SK-N-MC (cell line): ENCODE measurements around the gene ROPN1L.
A peak's percentile ranks its signal among the peaks of the same experiment; 100 is the strongest.

ENCODE experiments used
- DNase-seq: peaks from one replicate; pipeline ENCODE4 v3.0.0-alpha.2; 2011; ENCODE audit warnings: low read depth, low spot score
- H3K27ac ChIP-seq: fragments of 200-600 bp; sonication (generic); 2 replicates; pipeline ENCODE4 v1.5.1; 2016; ENCODE audit warnings: mixed run types
- H3K36me3 ChIP-seq: fragments of 200-600 bp; sonication (generic); 2 replicates; pipeline ENCODE4 v1.6.1; 2017; ENCODE audit warnings: antibody characterized with exemption, low read length, mixed read lengths; ENCODE audit not compliant: insufficient read depth
- H3K4me3 ChIP-seq: fragments of 200-600 bp; sonication (generic); 2 replicates; pipeline ENCODE4 v1.5.1; 2016
- H3K9ac ChIP-seq: fragments of 200-600 bp; sonication (generic); 2 replicates; pipeline ENCODE4 v1.8.0; 2017; ENCODE audit warnings: mixed run types, mixed read lengths; ENCODE audit not compliant: insufficient read length
- H3K9me3 ChIP-seq: fragments of 200-600 bp; sonication (generic); 2 replicates; pipeline ENCODE4 v1.6.1; 2017; ENCODE audit warnings: low read depth, mild to moderate bottlenecking, antibody characterized with exemption, low read length, moderate library complexity, mixed read lengths
- EZH2 ChIP-seq: fragments of 200-600 bp; sonication (generic); IDR thresholded peaks from one replicate; pipeline ENCODE4 v1.6.1; 2017; ENCODE audit warnings: antibody characterized with exemption
- FOXP2 ChIP-seq: optimal IDR thresholded peaks from 2 replicates; pipeline ENCODE3; 2011; ENCODE audit warnings: mild to moderate bottlenecking, moderate library complexity; ENCODE audit not compliant: insufficient read depth; ENCODE audit errors: extremely low read length, control extremely low read depth
- POLR2AphosphoS5 ChIP-seq: IDR thresholded peaks from 2 replicates; pipeline ENCODE4 v1.6.1; 2012; ENCODE audit warnings: mild to moderate bottlenecking, low read depth, low read length, borderline replicate concordance

The ROPN1L gene

DNA sequence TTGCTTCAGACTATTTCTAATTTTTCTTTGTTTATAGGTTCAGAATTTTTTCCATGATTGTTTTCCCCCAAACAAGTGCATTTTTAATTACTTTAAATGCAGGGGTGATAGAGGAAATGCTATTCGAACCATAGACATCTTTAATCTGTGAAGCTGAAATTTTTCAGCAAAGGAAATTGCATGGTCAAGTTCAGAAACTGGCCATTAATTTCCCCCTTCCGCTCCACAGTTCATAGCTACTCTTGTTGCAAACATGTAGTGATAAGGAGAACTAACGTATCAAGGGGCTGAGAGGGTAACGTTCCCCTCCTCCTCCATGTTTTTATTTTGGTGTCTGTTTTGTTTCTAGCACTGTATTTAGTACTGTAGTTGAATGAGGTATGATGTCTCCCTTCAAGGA lies 3.4 kb upstream of the ROPN1L start:
- Histone ChIP-seq H3K4me3 (no peak overlapping the region), H3K9me3 (no peaks in the 10 kb centered on the region), H3K36me3 (peaks cover 27% of the 10 kb centered on the region), H3K9ac (no peak overlapping the region), H3K27ac (no peak overlapping the region)
- no peak for DNase-seq
- TF ChIP-seq FOXP2, result no peak
- TF ChIP-seq EZH2, result no peak
- TF ChIP-seq POLR2AphosphoS5, result no peak

- Histone ChIP-seq H3K36me3 (peaks cover 15% of the 10 kb centered on the region), H3K9me3 (no peaks in the 10 kb centered on the region), H3K27ac (peak overlapping the region; percentile 56), H3K9ac (no peak overlapping the region), H3K4me3 (no peak overlapping the region)
- no peak for DNase-seq
- TF ChIP-seq FOXP2 (no peak), POLR2AphosphoS5 (no peak), EZH2 (no peak)
Measured at GRCh38 chr5:10439692-10440091, 2.0 kb upstream of the ROPN1L start.

- peaks cover 9% of the 10 kb centered on the region; the same call in 1 of the 2 replicates for H3K36me3 ChIP-seq
- TF ChIP-seq FOXP2 (no peak), POLR2AphosphoS5 (no peak), EZH2 (no peak)
- DNase-seq, result no peak
- H3K9ac ChIP-seq, result no peak overlapping the region
- no peak overlapping the region for H3K4me3 ChIP-seq
- H3K27ac ChIP-seq, result peak overlapping the region; percentile 56; the same call in 1 of the 2 replicates
- no peaks in the 10 kb centered on the region for H3K9me3 ChIP-seq
Measured at GRCh38 chr5:10440367-10440990, 1.2 kb upstream of the ROPN1L start.

DNA sequence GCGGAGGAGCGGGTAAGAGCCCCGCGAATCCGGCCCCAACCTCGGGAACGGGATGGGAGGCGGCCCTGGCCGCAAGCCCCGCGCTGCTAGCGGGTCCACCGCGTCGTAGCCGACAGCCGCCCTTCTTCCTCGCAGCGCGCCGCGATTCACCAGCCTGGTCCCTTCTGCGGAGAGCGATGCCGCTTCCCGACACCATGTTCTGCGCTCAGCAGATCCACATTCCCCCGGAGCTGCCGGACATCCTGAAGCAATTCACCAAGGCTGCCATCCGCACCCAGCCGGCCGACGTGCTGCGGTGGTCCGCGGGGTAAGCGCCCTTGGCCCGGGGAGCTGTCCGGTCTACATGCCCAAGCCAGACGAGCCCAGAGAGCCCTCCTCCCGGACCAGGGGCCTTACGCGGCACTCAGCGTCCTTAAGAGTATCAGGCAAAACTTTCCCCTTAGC lies 335 bp downstream of the ROPN1L start:
- H3K9me3 ChIP-seq, result no peaks in the 10 kb centered on the region
- no peak overlapping the region for H3K27ac ChIP-seq
- H3K36me3 ChIP-seq, result peaks cover 9% of the 10 kb centered on the region; the same call in 1 of the 2 replicates
- TF ChIP-seq POLR2AphosphoS5, result no peak
- TF ChIP-seq FOXP2, result no peak
- TF ChIP-seq EZH2, result no peak
- peak overlapping the region; percentile 12 for H3K9ac ChIP-seq
- no peak for DNase-seq
- peak overlapping the region; percentile 89 for H3K4me3 ChIP-seq

DNA sequence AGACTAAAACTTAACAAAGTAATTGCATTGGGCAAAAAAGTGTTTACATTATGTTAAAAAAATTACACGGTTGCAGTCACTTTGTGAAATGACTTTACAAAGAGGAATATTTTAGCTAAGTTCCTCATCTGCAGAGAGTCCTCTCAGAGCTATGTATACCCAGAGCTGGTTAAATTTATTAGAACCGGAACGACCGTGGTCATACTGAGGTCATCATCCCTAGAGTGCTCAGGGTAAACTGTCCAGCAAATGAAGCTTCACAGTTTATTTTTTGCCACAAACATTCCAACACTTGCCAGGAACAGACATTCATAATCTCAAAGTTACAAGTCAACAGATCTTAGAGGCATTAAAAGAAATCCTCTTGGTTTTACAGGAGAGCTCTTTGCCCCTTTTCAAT lies 897 bp downstream of the ROPN1L start:
- Histone ChIP-seq H3K9ac (no peak overlapping the region), H3K4me3 (no peak overlapping the region; the same call in 1 of the 2 replicates), H3K36me3 (peaks cover 9% of the 10 kb centered on the region; the same call in 1 of the 2 replicates), H3K9me3 (no peaks in the 10 kb centered on the region), H3K27ac (no peak overlapping the region)
- DNase-seq, result no peak
- no peak for TF ChIP-seq EZH2
- no peak for TF ChIP-seq POLR2AphosphoS5
- TF ChIP-seq FOXP2, result no peak

GRCh38 chr5:10445352-10445751 lies 3.7 kb downstream of the ROPN1L start:
- H3K9ac ChIP-seq, result no peak overlapping the region

DNA sequence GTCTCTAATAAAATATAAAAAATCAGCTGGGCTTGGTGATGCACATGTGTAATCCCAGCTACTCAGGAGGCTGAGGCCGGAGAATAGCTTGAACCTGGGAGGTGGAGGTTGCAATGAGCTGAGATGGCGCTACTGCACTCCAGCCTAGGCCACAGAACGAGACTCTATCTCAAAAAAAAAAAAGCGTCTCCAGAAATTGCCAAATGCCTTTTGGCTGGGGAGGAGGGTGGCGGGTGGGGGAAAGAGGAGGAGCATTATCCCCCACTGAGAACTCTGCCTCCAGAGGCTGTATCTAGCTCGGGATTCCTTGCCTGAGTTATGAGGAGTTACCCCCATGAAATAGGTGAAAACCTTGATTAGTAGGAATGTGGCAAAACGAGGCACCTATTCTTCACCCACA lies 4.8 kb downstream of the ROPN1L start:
- H3K9me3 ChIP-seq, result no peaks in the 10 kb centered on the region
- TF ChIP-seq POLR2AphosphoS5, result no peak
- no peak for TF ChIP-seq FOXP2
- no peak for TF ChIP-seq EZH2
- no peak overlapping the region for H3K4me3 ChIP-seq
- no peak overlapping the region for H3K9ac ChIP-seq
- no peak overlapping the region for H3K27ac ChIP-seq
- no peaks in the 10 kb centered on the region for H3K36me3 ChIP-seq
- DNase-seq, result no peak

More at GRCh38 chr5:10445352-10445751, 3.7 kb downstream of the ROPN1L start:
- Histone ChIP-seq H3K4me3 (no peak overlapping the region), H3K27ac (no peak overlapping the region), H3K36me3 (no peaks in the 10 kb centered on the region), H3K9me3 (no peaks in the 10 kb centered on the region)
- DNase-seq, result no peak
- 0 out of 2 replicates have a peak, but pooled peaks have one; percentile 27 for TF ChIP-seq POLR2AphosphoS5
- TF ChIP-seq EZH2, result no peak

- H3K9me3 ChIP-seq, result no peaks in the 10 kb centered on the region
- H3K9ac ChIP-seq, result no peak overlapping the region
- DNase-seq, result no peak
- no peak overlapping the region for H3K4me3 ChIP-seq
- no peaks in the 10 kb centered on the region for H3K36me3 ChIP-seq
- TF ChIP-seq POLR2AphosphoS5, result no peak
- H3K27ac ChIP-seq, result no peak overlapping the region
Measured at GRCh38 chr5:10447041-10447440, 5.4 kb downstream of the ROPN1L start.

- H3K36me3 ChIP-seq, result no peaks in the 10 kb centered on the region
- no peak overlapping the region for H3K27ac ChIP-seq
- H3K9me3 ChIP-seq, result no peaks in the 10 kb centered on the region
- no peak overlapping the region for H3K9ac ChIP-seq
- H3K4me3 ChIP-seq, result no peak overlapping the region
- no peak for DNase-seq
- TF ChIP-seq POLR2AphosphoS5 (no peak), FOXP2 (no peak), EZH2 (no peak)
Measured at GRCh38 chr5:10448754-10449360, 7.2 kb downstream of the ROPN1L start.
